Left ventricle myocardium superior (tissue), 1 donor: Measurements from ENCODE around the gene CCR7. TPM values are rescaled to one million over a fixed set of nuclear protein-coding genes. Genes with fewer than 3 reads are reported as not detected.
"Not testable (repeated sequence)": the region's sequence is repeated elsewhere in the genome, so short reads cannot be mapped to it uniquely, and the experiment has no call there.

Experiments
- ATAC-seq: fragments of 200-7000 bp; cut with Tn5 transposase; one replicate; pipeline ENCODE4 v1.9.1; 2020; ENCODE audit warnings: mild to moderate bottlenecking, moderate library complexity
- DNase-seq: peaks from one replicate; pipeline ENCODE4 v3.0.0-alpha.2; 2020
- intact Hi-C: fragments of 100-400 bp; cut with micrococcal nuclease; formaldehyde crosslinking; loops from one replicate; pipeline ENCODE4 v1.11.0; 2022
- total RNA-seq: library from RNA; stranded (reverse); fragmentation: NEBNext Ultra II Directional; extraction: Animal tissue kit (Norgen Biotek cat#: 25700); gene quantifications from one replicate; pipeline ENCODE4 v1.2.1, GENCODE V29; 2021
- donor health status: DM: no; HTN: yes; CAD: no; lungs with severe emphysema.

Gene CCR7
- total RNA-seq, 1 donor from 2014 or later: 0.22 TPM

DNA sequence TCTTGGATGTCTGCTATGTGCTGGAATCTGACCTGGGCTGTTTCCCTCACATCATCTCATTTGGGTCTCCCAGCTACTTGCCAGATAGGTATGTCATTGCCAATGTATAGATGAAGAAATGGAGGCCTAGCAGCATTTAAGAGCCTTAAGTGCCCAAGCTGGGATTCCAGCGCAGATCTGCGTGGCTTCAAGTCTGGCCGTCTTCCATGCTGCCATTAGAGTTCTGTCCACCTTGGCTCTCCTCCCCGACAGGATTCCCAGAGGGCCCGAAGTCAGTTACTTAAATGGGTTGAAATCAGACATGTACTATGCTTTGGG is 33.0 kb upstream of the CCR7 start:
- no peak for ATAC-seq
- intact Hi-C loops: no loop called here
- no peak for DNase-seq

DNA sequence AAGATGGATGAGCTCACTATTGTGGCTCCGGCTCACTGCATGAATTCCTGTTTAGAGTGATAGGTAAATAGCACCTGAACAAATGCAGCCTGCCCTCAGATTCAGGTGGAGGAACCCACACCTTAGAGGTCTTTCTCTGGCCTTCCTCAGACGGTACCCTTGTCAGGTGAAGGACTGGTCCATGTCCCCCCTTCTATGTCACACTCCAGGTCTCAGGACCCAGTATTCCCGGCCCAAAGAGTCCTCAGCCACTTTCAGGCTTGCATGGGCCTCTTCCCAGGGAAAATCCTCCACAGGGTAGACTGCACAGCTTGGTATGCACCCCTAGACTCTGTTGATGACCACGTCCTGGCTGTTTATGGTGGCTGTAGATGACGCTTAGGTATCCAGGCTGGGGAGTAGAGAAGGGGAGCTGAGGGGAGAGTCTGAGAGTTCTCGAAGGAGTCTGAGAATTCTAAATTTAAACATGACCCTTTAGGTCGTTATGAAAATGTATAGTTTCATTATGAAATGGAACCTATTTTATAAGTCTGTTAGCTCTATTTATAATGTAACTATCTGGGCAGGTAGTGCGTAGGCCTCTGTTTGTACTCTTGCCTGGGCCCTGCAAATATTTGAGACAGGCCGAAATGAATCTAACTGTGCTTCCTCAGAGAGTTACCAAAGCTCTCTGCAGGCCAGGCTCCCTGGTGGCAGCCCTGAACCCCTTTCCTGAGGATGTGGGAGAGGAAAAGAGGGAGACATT is 32.5 kb upstream of the CCR7 start:
- no peak for DNase-seq
- ATAC-seq: no peak
- intact Hi-C loops: no loop called here

DNA sequence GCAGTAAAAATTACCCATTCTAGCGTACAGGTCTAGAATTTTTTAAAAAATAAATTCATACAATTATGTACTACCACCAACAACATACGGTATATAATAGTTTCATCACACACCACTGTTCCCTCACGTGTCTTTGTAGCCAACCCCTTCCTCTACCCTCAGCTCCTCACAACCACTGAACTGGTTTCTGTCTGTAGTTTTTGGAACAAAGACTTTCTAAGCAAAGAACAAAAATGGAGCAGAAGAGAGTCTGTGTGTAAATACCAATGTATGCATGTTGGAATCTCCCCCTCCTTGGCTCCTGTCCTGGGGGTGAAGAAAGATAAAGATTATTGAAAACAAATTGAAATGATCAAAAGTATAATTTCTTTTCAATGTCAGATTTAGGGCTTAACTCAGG is 31.9 kb upstream of the CCR7 start:
- intact Hi-C loops: no loop called here
- no peak for ATAC-seq
- no peak for DNase-seq

DNA sequence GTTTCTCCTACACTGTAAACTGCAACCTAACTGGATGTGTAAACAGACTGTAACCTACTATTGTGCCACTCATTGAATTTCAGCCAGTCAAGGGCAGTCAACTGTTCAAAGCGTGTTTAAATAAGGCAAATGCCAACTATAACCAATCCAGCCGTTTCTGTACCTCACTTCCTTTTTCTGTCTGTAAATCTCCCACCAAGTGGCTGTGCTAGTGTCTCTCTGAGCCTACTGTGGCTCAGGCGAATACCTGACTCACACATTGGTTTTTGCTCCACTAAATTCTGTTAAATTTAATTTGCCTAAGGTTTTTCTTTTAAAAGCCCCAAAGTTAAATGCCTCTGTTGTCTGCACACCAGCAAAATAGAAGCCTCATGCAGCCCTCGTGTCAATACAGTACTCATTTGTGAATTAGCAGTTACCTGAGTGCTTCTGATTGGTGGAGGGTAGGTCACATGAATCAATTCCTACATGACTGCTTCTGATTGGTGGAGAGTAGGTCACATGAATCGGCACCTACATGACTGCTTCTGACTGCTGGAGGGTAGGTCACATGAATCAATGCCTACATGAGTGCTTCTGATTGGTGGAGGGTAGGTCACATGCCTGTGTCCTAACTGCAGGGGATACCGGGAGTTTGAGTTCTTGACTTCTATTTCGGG is 31.1 kb upstream of the CCR7 start:
- no peak for ATAC-seq
- no peak for DNase-seq
- intact Hi-C loops: no loop called here

DNA sequence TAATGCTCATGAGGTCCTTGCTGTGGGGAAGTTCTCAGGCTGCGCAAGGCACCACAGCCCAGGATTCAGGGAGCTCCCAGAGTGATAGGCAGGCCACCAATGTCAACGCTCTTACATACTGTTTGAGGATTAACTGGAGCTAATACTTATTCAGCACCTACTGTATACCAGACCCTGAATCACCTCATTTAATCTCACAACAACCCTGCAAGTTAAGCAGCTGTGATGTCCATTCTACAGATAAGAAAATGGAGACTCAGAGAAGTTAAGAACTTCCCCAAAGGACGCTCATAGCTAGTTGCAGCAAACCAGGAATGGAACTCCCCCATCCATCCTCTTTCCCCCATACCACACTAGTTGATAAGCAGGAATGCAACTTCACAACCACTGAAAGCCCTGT is 25.5 kb upstream of the CCR7 start:
- ATAC-seq: no peak
- intact Hi-C loops: no loop called here

DNA sequence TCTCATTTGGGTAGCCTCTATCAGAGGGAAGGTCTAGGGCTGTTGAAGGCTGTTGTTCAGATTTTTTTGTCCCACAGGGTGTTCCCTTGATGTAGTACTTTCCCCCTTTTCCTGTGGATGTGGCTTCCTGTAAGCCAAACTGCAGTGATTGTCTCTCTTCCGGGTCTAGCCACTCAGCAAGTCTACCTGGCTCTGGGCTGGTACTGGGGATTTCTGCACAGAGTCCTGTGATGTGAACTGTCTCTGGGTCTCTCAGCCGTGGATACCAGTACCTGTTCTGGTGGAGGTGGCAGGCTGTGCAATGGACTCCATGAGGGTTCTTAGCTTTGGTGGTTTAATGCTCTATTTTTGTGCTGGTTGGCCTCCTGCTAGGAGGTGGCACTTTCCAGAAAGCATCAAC is 23.3 kb upstream of the CCR7 start:
- ATAC-seq (no peak), DNase-seq (no peak)
- intact Hi-C loops: no loop called here

More for the DNA sequence above, 25.5 kb upstream of the CCR7 start:
- DNase-seq: no peak

DNA sequence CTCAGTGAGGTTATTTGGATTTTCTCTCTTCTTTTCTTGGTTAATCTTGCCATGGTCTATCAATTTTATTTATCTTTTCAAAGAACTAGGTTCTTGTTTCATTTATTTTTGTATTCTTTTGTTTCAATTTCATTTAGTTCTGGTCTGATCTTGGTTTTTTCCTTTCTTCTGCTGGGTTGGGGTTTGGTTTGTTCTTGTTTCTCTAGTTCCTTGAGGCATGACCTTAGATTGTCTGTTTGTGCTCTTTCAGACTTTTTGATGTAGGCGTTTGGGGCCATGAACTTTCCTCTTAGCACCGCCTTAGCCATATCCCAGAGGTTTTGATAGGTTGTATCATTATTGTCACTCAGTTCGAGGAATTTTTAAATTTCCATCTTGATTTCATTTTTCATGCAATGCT is 21.0 kb upstream of the CCR7 start:
- DNase-seq, ATAC-seq, intact Hi-C loops: not testable (repeated sequence)

DNA sequence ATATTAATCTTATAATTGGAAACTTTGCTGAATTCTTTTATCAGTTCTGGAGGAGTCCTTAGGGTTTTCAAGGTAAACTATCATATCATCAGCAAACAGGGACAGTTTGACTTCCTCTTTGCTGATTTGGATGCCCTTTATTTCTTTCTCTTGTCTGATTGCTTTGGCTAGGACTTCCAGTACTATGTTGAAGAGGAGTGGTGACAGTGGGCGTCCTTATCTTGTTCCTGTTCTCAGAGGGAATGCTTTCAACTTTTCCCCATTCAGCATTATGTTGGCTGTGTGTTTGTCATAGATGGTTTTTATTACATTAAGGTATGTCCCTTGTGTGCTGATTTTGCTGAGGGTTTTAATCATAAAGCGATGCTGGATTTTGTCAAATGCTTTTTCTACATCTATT is 19.7 kb upstream of the CCR7 start:
- ATAC-seq, intact Hi-C loops, DNase-seq: not testable (repeated sequence)

DNA sequence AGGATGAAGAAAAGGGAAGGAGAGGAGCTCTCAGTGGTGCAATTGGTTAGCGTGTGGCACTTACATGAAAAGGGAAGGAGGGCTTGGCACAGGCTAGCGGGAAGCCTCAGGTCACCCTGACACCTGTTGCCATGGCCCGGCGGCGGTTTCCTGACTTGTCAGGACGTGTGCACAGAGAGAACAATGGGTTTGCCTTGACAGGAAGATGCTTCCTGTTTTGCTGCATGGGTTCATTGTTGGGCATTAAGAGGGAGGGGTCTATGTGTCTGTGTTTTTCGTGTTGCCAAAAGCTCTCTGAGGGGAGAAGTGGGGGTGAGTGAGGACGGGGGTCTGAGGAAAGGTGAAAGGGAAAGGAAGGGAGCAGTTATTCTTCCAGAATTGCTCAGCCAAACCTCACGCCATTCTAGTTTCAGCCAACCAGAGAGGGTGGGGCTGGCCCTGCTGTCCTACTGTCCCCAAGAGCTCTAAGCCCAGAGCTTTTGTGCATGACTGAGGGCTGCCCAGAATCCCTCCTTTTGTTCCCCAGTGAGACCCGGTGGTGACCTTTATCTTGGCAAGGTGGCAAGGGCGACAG is 17.1 kb upstream of the CCR7 start:
- DNase-seq (peak; percentile 58), ATAC-seq (peak; percentile 78)
- intact Hi-C loops: no loop called here

DNA sequence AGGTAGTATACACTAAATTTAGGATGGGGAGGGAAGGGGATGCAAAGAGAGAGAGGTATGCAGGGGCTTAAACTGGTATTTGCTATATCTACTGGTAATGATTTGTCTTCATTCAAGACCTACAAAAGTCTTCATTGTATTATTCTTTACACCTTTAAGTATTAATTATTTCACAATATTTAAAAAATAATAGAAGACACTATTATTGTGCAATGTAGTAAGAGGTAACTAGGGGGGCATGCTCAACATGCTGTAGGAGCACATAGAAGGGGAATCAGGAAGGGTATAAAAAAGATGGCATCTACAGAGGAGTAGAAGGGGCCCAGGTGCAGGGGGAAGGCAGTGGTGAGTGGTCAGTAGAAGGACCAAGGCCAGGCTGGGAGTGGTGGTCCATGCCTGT is 14.9 kb upstream of the CCR7 start:
- DNase-seq: no peak
- intact Hi-C loops: no loop called here
- no peak for ATAC-seq

DNA sequence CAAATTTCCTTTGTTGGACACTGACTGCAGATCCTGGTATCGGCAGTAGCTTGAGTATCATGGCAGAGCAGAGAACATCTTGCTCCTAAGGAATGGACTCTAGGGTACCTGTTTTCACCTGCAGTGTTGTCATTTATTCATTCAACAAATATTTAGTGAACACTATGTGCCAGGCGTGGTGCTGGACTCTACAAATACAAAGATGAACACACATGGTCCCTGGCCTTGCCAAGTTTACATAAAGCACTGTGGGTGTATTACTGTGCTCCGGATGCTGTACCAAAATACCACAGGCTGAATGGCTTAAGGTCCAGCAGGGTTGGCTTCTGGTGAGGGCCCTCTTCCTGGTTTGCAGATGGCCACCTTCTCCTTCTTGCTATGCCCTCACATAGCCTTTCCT is 14.2 kb upstream of the CCR7 start:
- DNase-seq (no peak), ATAC-seq (no peak)
- intact Hi-C loops: no loop called here

DNA sequence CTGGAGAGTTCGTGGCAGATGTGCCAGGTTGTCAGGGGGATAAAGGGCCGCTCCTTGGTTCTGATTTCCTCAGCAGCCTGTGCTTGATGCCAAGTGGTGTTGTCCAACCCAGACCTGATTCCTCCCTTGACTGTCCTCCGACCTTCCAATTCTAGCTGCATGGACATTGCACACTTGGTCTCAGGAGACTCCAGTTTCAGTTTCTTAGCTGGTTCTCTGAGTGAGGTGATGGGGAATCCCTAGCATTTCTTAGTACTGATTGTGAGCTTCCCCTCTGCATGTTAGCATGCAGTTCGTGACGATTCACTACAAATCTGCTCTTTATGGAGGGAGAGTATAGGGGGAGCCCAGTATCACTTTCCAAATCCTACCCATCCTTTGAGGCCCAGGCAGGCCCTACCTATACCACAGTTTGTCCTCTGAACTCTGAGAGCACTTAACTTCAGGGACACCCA is 12.4 kb upstream of the CCR7 start:
- intact Hi-C loops: no loop called here
- DNase-seq (no peak), ATAC-seq (no peak)

DNA sequence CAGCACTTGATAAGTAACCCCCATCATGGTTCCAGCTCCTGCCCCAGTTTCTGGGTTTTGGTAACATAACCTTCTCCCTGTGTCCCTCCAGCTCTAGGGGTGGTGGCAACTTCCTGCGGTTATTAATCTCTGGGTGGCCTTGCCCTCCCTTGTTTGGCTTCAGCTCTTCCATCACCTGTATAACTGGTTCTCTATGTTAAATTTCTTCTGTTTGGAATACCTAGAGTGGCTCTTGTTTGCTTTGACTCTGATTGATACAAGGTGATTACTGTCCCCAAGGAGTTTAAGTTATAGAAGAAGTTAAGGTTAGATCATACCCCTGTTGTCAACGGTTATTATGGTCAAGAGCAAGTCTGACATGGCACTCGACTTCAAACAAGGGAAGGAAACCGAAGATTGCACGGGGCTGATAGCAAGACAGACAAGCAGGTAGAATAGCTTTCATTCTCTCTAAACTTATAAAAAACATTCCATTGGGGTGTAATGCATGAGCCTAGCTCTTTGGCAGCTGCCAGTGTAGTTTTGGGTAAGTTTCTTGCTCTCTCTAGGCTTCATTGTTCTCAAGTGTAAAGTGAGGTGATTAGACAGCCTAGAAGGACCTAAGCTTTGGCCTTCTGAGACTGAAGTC is 11.0 kb upstream of the CCR7 start:
- ATAC-seq: no peak
- intact Hi-C loops: no loop called here
- no peak for DNase-seq

DNA sequence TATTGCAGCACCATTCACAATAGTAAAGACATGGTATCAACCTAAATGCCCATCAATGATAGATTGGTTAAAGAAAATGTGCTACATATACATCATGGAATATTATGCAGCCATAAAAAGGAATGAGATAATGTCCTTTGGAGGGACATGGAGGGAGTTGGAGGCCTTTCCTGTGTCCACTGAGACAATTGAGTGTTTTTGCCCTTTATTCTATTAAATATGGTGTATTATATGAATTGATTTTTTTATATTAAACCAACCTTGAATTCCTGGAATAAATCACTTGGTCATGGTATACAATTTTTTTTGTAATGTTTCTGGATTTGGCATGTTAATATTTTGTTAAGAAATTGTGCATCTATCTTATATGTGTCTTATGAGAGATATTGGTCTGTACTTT is 9.0 kb upstream of the CCR7 start:
- intact Hi-C loops: no loop called here
- DNase-seq (no peak), ATAC-seq (no peak)

DNA sequence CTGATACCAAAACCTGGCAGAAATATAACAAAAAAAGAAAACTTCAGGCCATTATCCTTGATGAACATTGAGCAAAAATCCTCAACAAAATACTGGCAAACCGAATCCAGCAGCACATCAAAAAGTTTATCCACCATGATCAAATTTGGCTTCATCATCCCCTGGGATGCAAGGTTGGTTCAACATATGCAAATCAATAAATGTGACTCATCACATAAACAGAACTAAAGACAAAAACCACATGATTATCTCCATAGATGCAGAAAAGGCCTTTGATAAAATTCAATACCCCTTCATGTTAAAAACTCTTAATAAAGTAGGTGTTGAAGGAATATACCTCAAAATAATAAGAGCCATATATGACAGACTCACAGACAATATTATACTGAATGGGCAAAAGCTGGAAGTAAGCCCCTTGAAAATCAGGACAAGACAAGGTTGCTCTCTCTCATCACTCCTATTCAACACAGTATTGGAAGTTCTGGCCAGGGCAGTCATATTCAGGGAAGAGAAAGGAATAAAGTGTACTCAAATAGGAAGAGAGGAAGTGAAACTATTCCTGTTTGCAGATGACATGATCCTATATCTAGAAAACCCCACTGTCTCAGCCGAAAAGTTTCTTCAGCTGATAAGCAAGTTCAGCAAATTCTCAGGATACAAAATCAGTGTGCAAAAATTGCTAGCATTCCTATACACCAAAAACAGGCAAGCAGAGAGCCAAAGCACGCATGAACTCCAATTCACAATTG is 7.1 kb upstream of the CCR7 start:
- ATAC-seq, intact Hi-C loops, DNase-seq: not testable (repeated sequence)

DNA sequence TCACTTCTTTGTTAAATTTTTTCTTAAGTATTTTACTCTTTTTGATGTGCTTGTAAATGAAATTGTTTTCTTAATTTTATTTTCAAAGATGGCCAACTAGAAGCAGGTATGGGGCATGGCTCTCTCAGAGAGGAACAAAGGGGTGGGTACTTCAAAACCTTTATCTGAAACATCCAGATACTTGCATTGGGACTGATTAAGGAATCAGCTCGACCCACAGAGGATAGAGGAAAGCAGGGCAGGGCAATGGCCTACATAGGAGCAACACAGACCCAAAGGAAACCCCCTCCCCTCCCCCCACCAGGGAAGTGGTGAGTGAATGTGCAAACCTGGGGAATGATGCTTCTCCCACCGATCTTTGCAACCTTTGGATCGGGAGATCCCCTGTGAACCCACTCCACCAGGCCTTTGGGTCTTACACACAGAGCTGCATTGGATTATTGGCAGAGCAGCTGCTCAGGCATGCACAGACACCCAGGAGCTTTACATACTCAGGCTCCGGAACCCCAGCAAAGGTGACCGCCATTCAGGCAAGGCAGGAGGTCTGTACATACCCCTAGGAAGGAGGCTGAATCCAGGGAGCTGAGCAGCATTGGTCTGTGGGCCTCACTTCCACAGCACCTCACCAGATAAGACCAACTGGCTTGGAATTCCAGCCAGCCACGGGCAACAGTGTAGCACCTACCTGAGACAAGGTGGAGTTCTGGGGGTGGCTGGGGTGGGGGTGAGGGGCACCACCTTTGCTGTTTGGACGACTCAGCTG is 3.0 kb upstream of the CCR7 start:
- ATAC-seq (no peak), DNase-seq (no peak)
- intact Hi-C loops: no loop called here

DNA sequence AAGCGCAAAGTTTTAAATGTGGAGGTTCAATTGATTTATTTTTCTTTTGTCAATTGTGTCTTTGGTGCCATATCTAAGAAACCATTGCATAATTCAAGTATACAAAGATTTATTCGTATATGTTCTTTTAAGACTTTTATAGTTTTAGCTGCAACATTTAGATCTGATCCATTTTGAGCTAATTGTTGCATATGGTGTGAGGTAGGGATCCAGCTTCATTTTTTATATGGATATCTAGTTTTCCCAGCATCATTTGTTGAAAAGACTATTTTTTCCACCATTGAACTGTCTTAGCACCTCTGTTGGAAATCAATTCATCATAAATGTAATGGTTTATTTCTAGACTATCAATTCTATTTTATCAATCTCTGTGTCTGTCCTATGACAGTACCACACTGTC is 2.1 kb upstream of the CCR7 start:
- ATAC-seq (no peak), DNase-seq (no peak)
- intact Hi-C loops: no loop called here

DNA sequence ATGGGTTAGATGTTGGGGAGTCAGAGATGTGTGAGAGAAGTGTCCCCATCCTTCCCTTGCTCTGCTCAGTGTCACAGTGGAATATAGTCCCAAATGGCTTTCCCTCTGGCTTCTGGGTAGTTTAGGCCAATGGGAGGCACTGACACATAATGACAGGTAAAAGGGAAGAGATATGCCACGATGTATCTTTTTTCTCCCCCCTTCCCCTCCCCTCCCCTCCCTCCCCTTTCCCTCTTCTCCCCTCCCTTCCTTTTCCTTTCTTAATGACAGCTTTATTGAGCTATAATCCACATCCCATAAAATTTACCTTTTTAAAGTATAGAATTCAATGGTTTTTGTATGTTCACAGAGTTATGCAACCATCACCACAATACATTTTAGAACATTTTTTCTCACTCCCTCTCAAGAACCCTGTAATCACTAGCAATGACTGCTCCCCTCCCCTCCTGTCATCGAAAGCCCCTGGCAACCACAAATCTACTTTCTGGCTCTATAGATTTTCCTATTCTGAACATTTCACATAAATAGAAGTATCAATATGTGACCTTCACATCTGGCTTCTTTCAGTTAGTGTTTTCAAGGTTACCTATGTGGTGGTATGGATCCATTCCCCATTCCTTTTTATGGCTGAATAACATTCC is 617 bp upstream of the CCR7 start:
- no peak for DNase-seq
- ATAC-seq: no peak
- intact Hi-C loops: no loop called here
